ENCODE data around the gene TCF12.

DNA sequence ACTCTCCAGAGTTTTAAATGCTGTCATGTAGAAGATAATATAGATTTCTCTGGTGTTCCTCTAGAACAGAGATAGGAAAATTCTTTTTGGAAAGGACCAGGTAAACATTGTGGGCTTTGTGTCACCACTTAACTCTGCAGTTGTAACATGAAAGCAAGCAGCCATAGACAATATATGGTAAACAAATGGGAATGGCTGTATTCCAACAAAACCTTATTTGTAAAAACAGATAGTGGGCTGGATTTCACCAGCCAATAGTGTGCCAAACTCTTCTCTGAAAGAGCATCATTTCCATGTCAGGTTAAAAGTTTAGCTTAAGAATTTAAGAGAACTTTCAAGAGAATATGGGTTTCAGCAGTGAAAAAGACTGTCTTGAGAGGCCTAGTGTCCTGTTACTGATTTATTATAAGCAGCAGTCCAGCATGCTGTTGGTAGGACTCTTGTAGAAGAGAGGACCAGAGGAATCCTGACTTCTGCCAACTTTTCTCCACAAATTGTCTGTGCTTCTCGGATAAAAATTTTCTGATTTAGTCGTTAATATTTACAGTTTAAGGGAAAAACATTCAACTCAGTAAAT is 107.7 kb downstream of the TCF12 start:
- TF ChIP-seq SIN3A (IDR thresholded peaks at IDR 0.05; ENCODE audit: borderline replicate concordance, insufficient read depth, low read depth, low read length) (no peak), POLR2AphosphoS5 (IDR thresholded peaks at IDR 0.05; ENCODE audit: low read depth, low read length) (no peak)
- TF ChIP-seq, protein P1, sequence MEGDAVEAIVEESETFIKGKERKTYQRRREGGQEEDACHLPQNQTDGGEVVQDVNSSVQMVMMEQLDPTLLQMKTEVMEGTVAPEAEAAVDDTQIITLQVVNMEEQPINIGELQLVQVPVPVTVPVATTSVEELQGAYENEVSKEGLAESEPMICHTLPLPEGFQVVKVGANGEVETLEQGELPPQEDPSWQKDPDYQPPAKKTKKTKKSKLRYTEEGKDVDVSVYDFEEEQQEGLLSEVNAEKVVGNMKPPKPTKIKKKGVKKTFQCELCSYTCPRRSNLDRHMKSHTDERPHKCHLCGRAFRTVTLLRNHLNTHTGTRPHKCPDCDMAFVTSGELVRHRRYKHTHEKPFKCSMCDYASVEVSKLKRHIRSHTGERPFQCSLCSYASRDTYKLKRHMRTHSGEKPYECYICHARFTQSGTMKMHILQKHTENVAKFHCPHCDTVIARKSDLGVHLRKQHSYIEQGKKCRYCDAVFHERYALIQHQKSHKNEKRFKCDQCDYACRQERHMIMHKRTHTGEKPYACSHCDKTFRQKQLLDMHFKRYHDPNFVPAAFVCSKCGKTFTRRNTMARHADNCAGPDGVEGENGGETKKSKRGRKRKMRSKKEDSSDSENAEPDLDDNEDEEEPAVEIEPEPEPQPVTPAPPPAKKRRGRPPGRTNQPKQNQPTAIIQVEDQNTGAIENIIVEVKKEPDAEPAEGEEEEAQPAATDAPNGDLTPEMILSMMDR (IDR thresholded peaks at IDR 0.05), result no peak
- TF ChIP-seq, protein P2, sequence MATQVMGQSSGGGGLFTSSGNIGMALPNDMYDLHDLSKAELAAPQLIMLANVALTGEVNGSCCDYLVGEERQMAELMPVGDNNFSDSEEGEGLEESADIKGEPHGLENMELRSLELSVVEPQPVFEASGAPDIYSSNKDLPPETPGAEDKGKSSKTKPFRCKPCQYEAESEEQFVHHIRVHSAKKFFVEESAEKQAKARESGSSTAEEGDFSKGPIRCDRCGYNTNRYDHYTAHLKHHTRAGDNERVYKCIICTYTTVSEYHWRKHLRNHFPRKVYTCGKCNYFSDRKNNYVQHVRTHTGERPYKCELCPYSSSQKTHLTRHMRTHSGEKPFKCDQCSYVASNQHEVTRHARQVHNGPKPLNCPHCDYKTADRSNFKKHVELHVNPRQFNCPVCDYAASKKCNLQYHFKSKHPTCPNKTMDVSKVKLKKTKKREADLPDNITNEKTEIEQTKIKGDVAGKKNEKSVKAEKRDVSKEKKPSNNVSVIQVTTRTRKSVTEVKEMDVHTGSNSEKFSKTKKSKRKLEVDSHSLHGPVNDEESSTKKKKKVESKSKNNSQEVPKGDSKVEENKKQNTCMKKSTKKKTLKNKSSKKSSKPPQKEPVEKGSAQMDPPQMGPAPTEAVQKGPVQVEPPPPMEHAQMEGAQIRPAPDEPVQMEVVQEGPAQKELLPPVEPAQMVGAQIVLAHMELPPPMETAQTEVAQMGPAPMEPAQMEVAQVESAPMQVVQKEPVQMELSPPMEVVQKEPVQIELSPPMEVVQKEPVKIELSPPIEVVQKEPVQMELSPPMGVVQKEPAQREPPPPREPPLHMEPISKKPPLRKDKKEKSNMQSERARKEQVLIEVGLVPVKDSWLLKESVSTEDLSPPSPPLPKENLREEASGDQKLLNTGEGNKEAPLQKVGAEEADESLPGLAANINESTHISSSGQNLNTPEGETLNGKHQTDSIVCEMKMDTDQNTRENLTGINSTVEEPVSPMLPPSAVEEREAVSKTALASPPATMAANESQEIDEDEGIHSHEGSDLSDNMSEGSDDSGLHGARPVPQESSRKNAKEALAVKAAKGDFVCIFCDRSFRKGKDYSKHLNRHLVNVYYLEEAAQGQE (IDR thresholded peaks at IDR 0.05; ENCODE audit: insufficient read depth in 1 of 2, low read depth in 2 of 2, low read length in 1 of 2), result no peak
